Measurements from ENCODE around the gene BCO1. TPM values are rescaled to one million over a fixed set of nuclear protein-coding genes. Genes with fewer than 3 reads are reported as not detected.

The BCO1 gene
- total and polyA plus RNA-seq, 4 experiments from 2014 or later = not detected

- Mint-ChIP-seq H3K4me3 (no peak overlapping the region), H3K9me3 (peaks cover 0 to 3% (median 0%) of the 10 kb centered on the region in 8 donors), H3K27ac (peak overlapping the region in 3 of 7 donors; percentile 58 to 81 (median 64)), H3K36me3 (peaks cover 0 to 11% of the 10 kb centered on the region in 2 donors), H3K27me3 (no peaks in the 10 kb centered on the region), H3K4me1 (peaks cover 30 to 46% (median 38%) of the 10 kb centered on the region in 4 donors)
- DNase-seq = no peak
- Histone ChIP-seq H3K9me3 (ENCODE audit: control insufficient read depth in 1 of 2, low read length in 2 of 2) (no peaks in the 10 kb centered on the region), H3K27ac (ENCODE audit: low read depth, low read length) (no peak overlapping the region), H3K4me3 (ENCODE audit: low read length in 2 of 2) (no peak overlapping the region), H3K27me3 (ENCODE audit: insufficient read depth, low read length) (no peaks in the 10 kb centered on the region), H3K4me1 (ENCODE audit: insufficient read depth, low read length) (peaks cover 25% of the 10 kb centered on the region), H3K36me3 (ENCODE audit: insufficient read depth, low read length) (no peaks in the 10 kb centered on the region)
- CTCF ChIA-PET (ENCODE audit: partially characterized antibody) = no interaction called here
- intact Hi-C loops (cut with micrococcal nuclease) = loop anchor here (5.0 to 10.0 kb wide), 5 partner anchors 406 to 1343 kb away; partner anchors contain the start of genes CDYL2, DYNLRB2 and MPHOSPH6
- POLR2A ChIA-PET (ENCODE audit: partially characterized antibody) = no interaction called here
Measured at GRCh38 chr16:81311762-81312161, 73.3 kb downstream of the BCO1 start.

GRCh38 chr16:81313701-81314602 lies 75.5 kb downstream of the BCO1 start:
- Histone ChIP-seq H3K9me3 (ENCODE audit: control insufficient read depth in 1 of 2, low read length in 2 of 2) (no peaks in the 10 kb centered on the region), H3K36me3 (ENCODE audit: insufficient read depth, low read length) (no peaks in the 10 kb centered on the region), H3K4me1 (ENCODE audit: insufficient read depth, low read length) (peaks cover 25% of the 10 kb centered on the region), H3K27ac (ENCODE audit: low read depth, low read length) (peak overlapping the region; percentile 33), H3K4me3 (ENCODE audit: low read length in 2 of 2) (peak overlapping the region; percentile 86 to 93), H3K27me3 (ENCODE audit: insufficient read depth, low read length) (no peaks in the 10 kb centered on the region)
- Mint-ChIP-seq H3K27ac (peak overlapping the region; percentile 85 to 98 (median 94)), H3K4me3 (peak overlapping the region; percentile 89 to 99 (median 97)), H3K36me3 (peaks cover 0 to 11% of the 10 kb centered on the region in 2 donors), H3K27me3 (no peaks in the 10 kb centered on the region), H3K4me1 (peaks cover 31 to 53% (median 43%) of the 10 kb centered on the region in 4 donors), H3K9me3 (peaks cover 0 to 3% (median 0%) of the 10 kb centered on the region in 8 donors)
- ChIA-PET POLR2A (ENCODE audit: partially characterized antibody) (interaction anchor here (1.0 to 2.1 kb wide), 14 partner anchors 8 to 1712 kb away, joined by 3 to 9 read pairs (median 4); partner anchors contain the start of genes ATMIN, C16orf46, CENPN and CMC2), CTCF (ENCODE audit: partially characterized antibody) (interaction anchor here (0.8 to 1.6 kb wide), 7 partner anchors 307 to 416 kb away, joined by 3 to 5 read pairs (median 4); no protein-coding TSS in a partner anchor)
- DNase-seq = peak in 1 of 5 donors; percentile 2
- intact Hi-C loops (cut with micrococcal nuclease) = loop anchor here (1.0 to 10.0 kb wide), 7 partner anchors 218 to 1341 kb away; partner anchors contain the start of genes CDYL2, CMC2, DYNLRB2 and GCSH

- Histone ChIP-seq H3K27me3 (ENCODE audit: insufficient read depth, low read length) (no peaks in the 10 kb centered on the region), H3K36me3 (ENCODE audit: insufficient read depth, low read length) (no peaks in the 10 kb centered on the region), H3K4me3 (ENCODE audit: low read length in 2 of 2) (peak within 1 kb of the TSS; percentile 86 to 93), H3K27ac (ENCODE audit: low read depth, low read length) (peak within 1 kb of the TSS; percentile 33), H3K9me3 (ENCODE audit: control insufficient read depth in 1 of 2, low read length in 2 of 2) (no peaks in the 10 kb centered on the region), H3K4me1 (ENCODE audit: insufficient read depth, low read length) (peaks cover 25% of the 10 kb centered on the region)
- Mint-ChIP-seq H3K27ac (peak within 1 kb of the TSS; percentile 89 to 98 (median 94)), H3K36me3 (peaks cover 0 to 11% of the 10 kb centered on the region in 2 donors), H3K4me3 (peak within 1 kb of the TSS; percentile 92 to 99 (median 97)), H3K9me3 (peaks cover 0 to 3% (median 0%) of the 10 kb centered on the region in 8 donors), H3K4me1 (peaks cover 33 to 53% (median 44%) of the 10 kb centered on the region in 4 donors), H3K27me3 (no peaks in the 10 kb centered on the region)
- CTCF ChIA-PET (ENCODE audit: partially characterized antibody) = interaction anchor here (0.8 to 1.6 kb wide), 6 partner anchors 307 to 416 kb away, joined by 3 to 5 read pairs (median 4); no protein-coding TSS in a partner anchor
- intact Hi-C loops (cut with micrococcal nuclease) = loop anchor here (1.0 to 10.0 kb wide), 7 partner anchors 218 to 1340 kb away; partner anchors contain the start of genes CDYL2, CMC2, DYNLRB2 and GCSH
- peak; percentile 93 to 95 (median 94) for DNase-seq
- POLR2A ChIA-PET (ENCODE audit: partially characterized antibody) = interaction anchor here (1.0 to 2.1 kb wide), 15 partner anchors 9 to 1713 kb away, joined by 3 to 9 read pairs (median 4); partner anchors contain the start of genes ATMIN, C16orf46, CENPN and CMC2
Measured at GRCh38 chr16:81314603-81315270, 76.2 kb downstream of the BCO1 start, which contains the start of gene GAN. Gene GAN, plus strand, starts transcription at chr16:81314962. Its CDS starts 152 bp downstream, at chr16:81315114.

GRCh38 chr16:81315271-81316175 lies 77.0 kb downstream of the BCO1 start:
- Histone ChIP-seq H3K27ac (ENCODE audit: low read depth, low read length) (peak overlapping the region; percentile 33), H3K9me3 (ENCODE audit: control insufficient read depth in 1 of 2, low read length in 2 of 2) (no peaks in the 10 kb centered on the region), H3K4me3 (ENCODE audit: low read length in 2 of 2) (peak overlapping the region; percentile 39 to 86), H3K4me1 (ENCODE audit: insufficient read depth, low read length) (peaks cover 25% of the 10 kb centered on the region), H3K27me3 (ENCODE audit: insufficient read depth, low read length) (no peaks in the 10 kb centered on the region), H3K36me3 (ENCODE audit: insufficient read depth, low read length) (no peaks in the 10 kb centered on the region)
- Mint-ChIP-seq H3K27ac (peak overlapping the region; percentile 82 to 94 (median 88)), H3K36me3 (peaks cover 0 to 11% of the 10 kb centered on the region in 2 donors), H3K4me1 (peaks cover 34 to 53% (median 46%) of the 10 kb centered on the region in 4 donors), H3K27me3 (no peaks in the 10 kb centered on the region), H3K9me3 (peaks cover 0 to 3% (median 0%) of the 10 kb centered on the region in 8 donors), H3K4me3 (peak overlapping the region; percentile 85 to 98 (median 92))
- peak; percentile 26 to 44 (median 36) for DNase-seq
- ChIA-PET CTCF (ENCODE audit: partially characterized antibody) (interaction anchor here (1.0 to 1.6 kb wide), 5 partner anchors 300 to 415 kb away, joined by 3 to 5 read pairs (median 3); no protein-coding TSS in a partner anchor), POLR2A (ENCODE audit: partially characterized antibody) (interaction anchor here (0.8 to 2.1 kb wide), 11 partner anchors 9 to 854 kb away, joined by 3 to 9 read pairs (median 4); partner anchors contain the start of genes ATMIN, C16orf46, CENPN and CMC2)
- intact Hi-C loops (cut with micrococcal nuclease) = loop anchor here (10.0 kb wide), 4 partner anchors 511 to 1339 kb away; partner anchors contain the start of genes CDYL2, DYNLRB2 and MPHOSPH6

- H3K4me3 ChIP-seq (ENCODE audit: low read length in 2 of 2) = peak overlapping the region; percentile 39 to 86
Measured at GRCh38 chr16:81316176-81316496, 77.6 kb downstream of the BCO1 start.

More at GRCh38 chr16:81316176-81316496, 77.6 kb downstream of the BCO1 start:
- H3K4me1 ChIP-seq (ENCODE audit: insufficient read depth, low read length) = peaks cover 25% of the 10 kb centered on the region
- H3K36me3 ChIP-seq (ENCODE audit: insufficient read depth, low read length) = no peaks in the 10 kb centered on the region
- intact Hi-C loops (cut with micrococcal nuclease) = loop anchor here (10.0 kb wide), 4 partner anchors 511 to 1339 kb away; partner anchors contain the start of genes CDYL2, DYNLRB2 and MPHOSPH6
- peak overlapping the region; percentile 83 to 93 (median 90) for H3K4me3 Mint-ChIP-seq
- peaks cover 34 to 52% (median 45%) of the 10 kb centered on the region in 4 donors for H3K4me1 Mint-ChIP-seq
- peaks cover 0 to 11% of the 10 kb centered on the region in 2 donors for H3K36me3 Mint-ChIP-seq
- ChIA-PET POLR2A (ENCODE audit: partially characterized antibody) (interaction anchor here (0.8 kb wide), 1 partner anchor 72 kb away, joined by 3 read pairs; no protein-coding TSS in a partner anchor), CTCF (ENCODE audit: partially characterized antibody) (interaction anchor here (1.0 kb wide), 1 partner anchor 300 kb away, joined by 3 read pairs; no protein-coding TSS in a partner anchor)
- H3K27me3 ChIP-seq (ENCODE audit: insufficient read depth, low read length) = no peaks in the 10 kb centered on the region
- H3K27ac Mint-ChIP-seq = peak overlapping the region in 5 of 7 donors; percentile 84 to 94 (median 93)
- no peak for DNase-seq
- no peaks in the 10 kb centered on the region for H3K27me3 Mint-ChIP-seq
- no peaks in the 10 kb centered on the region for H3K9me3 ChIP-seq (ENCODE audit: control insufficient read depth in 1 of 2, low read length in 2 of 2)
- H3K9me3 Mint-ChIP-seq = peaks cover 0 to 3% (median 0%) of the 10 kb centered on the region in 8 donors
- H3K27ac ChIP-seq (ENCODE audit: low read depth, low read length) = peak overlapping the region; percentile 33

Measured in CD4-positive, alpha-beta memory T cell (primary cell).